Testis (tissue), 3 donors: Measurements from ENCODE around the gene LTBP1. TPM values are rescaled to one million over a fixed set of nuclear protein-coding genes. Genes with fewer than 3 reads are reported as not detected.
A peak's percentile ranks its signal among the peaks of the same experiment; 100 is the strongest.

Experiments
- DNase-seq: peaks from one replicate; pipeline ENCODE4 v3.0.0-alpha.2; 2019
- H3K27ac ChIP-seq, 2 donors: fragments of 200-600 bp; sonication (generic); one replicate each; pipeline ENCODE4 v1.5.1; 2019
- H3K27me3 ChIP-seq: fragments of 200-600 bp; sonication (generic); one replicate; pipeline ENCODE4 v1.5.1; 2019
- H3K36me3 ChIP-seq: fragments of 200-600 bp; sonication (generic); one replicate; pipeline ENCODE4 v1.5.1; 2017; ENCODE audit warnings: low read depth; ENCODE audit errors: missing control alignments
- H3K4me1 ChIP-seq: fragments of 200-600 bp; sonication (generic); one replicate; pipeline ENCODE4 v1.5.1; 2019
- H3K4me3 ChIP-seq, 2 donors: fragments of 200-600 bp; sonication (generic); one replicate each; pipeline ENCODE4 v1.5.1; 2017 to 2019
- H3K9me3 ChIP-seq: fragments of 200-600 bp; sonication (generic); one replicate; pipeline ENCODE4 v1.5.1; 2017
- CTCF ChIP-seq, 3 experiments: fragments of 450-650 bp in 2 of 3; fragments of 200-600 bp in 1 of 3; sonication (generic) in 1 of 3; IDR thresholded peaks; one replicate each; pipeline ENCODE4 v1.5.1; 2016 to 2019; ENCODE audit warnings: antibody characterized with exemption in 3 of 3, mild to moderate bottlenecking in 2 of 3, moderate library complexity in 1 of 3
- POLR2A ChIP-seq: fragments of 450-650 bp; IDR thresholded peaks from one replicate; pipeline ENCODE4 v1.6.1; 2017; ENCODE audit warnings: antibody characterized with exemption, mild to moderate bottlenecking, moderate library complexity
- WGBS, 2 donors: methylation state at CpG; one replicate each; pipeline ENCODE4 v1.1.5; 2018; 5-methylcytosine and 5-hydroxymethylcytosine counted together
- intact Hi-C: fragments of 100-400 bp; cut with DNase I; formaldehyde crosslinking; loops from one replicate; pipeline ENCODE4 v1.15.1; 2023; ENCODE audit warnings: low total_unique reads
- polyA plus RNA-seq: library from polyadenylated mRNA; stranded (reverse); fragments of 350-450 nt; fragmentation: Illumina TruSeq; extraction: RNeasy Lipid Tissue Mini Kit (QIAGEN cat#74804); gene quantifications from one replicate; pipeline ENCODE4 v1.2.3, GENCODE V29; 2014; ENCODE audit warnings: low read depth, low replicate concordance; ENCODE audit not compliant: insufficient read depth
- total RNA-seq, 2 donors: library from RNA; depleted of rRNA; stranded (reverse); fragments of >200 nt; gene quantifications; one replicate each; pipeline ENCODE4 v1.2.3, GENCODE V29; 2016

LTBP1 gene
- total and polyA plus RNA-seq, 3 donors from 2014 or later = 39.6 to 51.5 (median 44.0) TPM

DNA sequence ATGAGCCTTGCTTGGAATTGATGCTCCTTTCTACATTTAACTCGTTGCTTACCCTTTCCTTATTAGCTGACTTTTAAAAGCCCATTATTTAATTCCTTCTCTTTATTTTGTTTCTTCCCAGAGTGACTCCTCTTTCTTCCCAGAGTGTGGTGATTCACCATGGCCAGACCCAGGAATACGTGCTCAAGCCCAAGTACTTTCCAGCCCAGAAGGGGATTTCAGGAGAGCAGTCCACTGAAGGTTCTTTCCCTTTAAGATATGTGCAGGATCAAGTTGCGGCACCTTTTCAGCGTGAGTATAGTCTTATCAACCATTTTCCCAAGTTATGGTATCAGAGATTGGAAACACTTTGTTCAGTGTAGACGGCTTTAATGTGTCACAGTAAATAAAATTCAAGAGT, 163.7 kb downstream of the LTBP1 start:
- Histone ChIP-seq H3K36me3 (no peaks in the 10 kb centered on the region), H3K4me3 (no peak overlapping the region), H3K27me3 (no peaks in the 10 kb centered on the region), H3K27ac (no peak overlapping the region), H3K9me3 (no peaks in the 10 kb centered on the region), H3K4me1 (peaks cover 15% of the 10 kb centered on the region)
- WGBS, 2 donors = 71 to 82% methylated on average over 5 of the region's 5 CpGs
- intact Hi-C loops = no loop called here
- TF ChIP-seq CTCF (IDR thresholded peaks at IDR 0.05) (no peak), POLR2A (no peak)
- DNase-seq = no peak

DNA sequence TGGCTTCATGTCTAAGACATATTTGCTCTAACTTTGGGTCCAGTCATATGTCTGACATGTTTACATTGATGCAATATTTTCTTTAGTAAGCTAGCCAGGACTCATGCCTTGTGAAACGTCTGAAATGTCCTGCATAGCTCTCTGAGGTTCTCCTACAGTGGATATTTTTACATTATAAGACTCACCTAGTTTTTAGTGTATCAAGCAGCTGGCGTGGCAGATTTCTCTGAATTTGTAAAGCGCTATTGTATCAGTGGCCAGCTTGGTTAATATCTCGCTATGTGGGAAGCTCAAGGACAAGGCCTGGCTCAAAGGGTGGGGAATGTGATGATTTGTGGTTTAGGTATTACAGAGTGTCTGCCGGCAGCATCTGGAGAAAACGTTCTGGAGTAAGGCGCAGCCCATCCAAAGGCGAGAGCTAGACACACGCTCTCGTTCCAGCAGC, 164.3 kb downstream of the LTBP1 start:
- H3K9me3 ChIP-seq = no peaks in the 10 kb centered on the region
- no peaks in the 10 kb centered on the region for H3K36me3 ChIP-seq
- intact Hi-C loops = no loop called here
- TF ChIP-seq POLR2A = no peak
- TF ChIP-seq CTCF (IDR thresholded peaks at IDR 0.05) = no peak
- H3K27me3 ChIP-seq = no peaks in the 10 kb centered on the region
- H3K27ac ChIP-seq = peak overlapping the region in 1 of 2 donors; percentile 13
- H3K4me3 ChIP-seq = no peak overlapping the region
- H3K4me1 ChIP-seq = peaks cover 15% of the 10 kb centered on the region
- 42 to 58% methylated on average over 8 to 10 of the region's 10 CpGs for WGBS, 2 donors
- DNase-seq = no peak

DNA sequence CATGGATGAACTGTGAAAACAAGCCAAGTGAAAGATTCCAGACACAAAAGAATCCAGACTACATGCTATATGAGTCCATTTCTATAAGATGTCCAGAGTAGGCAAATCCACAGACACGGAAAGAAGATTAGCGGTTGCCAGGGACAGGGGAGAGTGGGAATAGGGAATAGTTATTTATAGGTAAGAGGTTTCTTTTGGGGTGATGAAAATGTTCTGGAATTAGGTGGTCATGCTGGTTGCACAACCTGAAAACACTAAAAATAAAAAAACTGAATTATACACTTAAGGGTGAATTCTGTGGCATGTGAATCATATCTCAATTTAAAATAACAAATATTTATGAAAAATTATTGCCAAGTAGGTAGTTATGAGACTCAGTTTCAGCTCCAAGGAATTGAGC, 168.4 kb downstream of the LTBP1 start:
- H3K27me3 ChIP-seq = no peaks in the 10 kb centered on the region
- DNase-seq = no peak
- no peak overlapping the region for H3K27ac ChIP-seq
- peaks cover 6% of the 10 kb centered on the region for H3K4me1 ChIP-seq
- WGBS, 2 donors = 96 to 97% methylated on average over 2 of the region's 2 CpGs
- no peaks in the 10 kb centered on the region for H3K9me3 ChIP-seq
- no peak for TF ChIP-seq CTCF (IDR thresholded peaks at IDR 0.05)
- TF ChIP-seq POLR2A = no peak
- H3K36me3 ChIP-seq = no peaks in the 10 kb centered on the region
- H3K4me3 ChIP-seq = no peak overlapping the region
- intact Hi-C loops = no loop called here

DNA sequence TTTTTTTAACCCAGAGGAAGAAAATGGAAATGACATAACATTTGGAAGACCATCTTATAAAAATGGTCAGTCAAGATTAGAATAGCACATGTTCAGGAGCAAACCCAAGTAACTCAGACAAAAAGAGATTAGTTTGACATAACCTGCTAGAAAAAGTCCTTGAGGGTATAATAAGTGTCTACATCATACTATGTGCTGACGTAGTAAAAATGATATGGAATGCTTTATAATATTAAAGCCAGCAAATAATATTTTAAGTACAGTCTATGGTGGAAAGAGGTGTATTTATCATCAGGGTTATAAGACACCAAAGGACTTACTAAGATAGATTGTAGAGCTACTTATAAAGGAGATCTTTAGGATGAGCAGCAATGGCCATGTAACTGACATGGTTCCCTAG, 169.0 kb downstream of the LTBP1 start:
- no peak for DNase-seq
- Histone ChIP-seq H3K4me1 (peaks cover 6% of the 10 kb centered on the region), H3K36me3 (no peaks in the 10 kb centered on the region), H3K27ac (no peak overlapping the region), H3K27me3 (no peaks in the 10 kb centered on the region), H3K4me3 (no peak overlapping the region), H3K9me3 (no peaks in the 10 kb centered on the region)
- 73 to 83% methylated on average over 1 of the region's 1 CpG for WGBS, 2 donors
- TF ChIP-seq POLR2A (no peak), CTCF (IDR thresholded peaks at IDR 0.05) (no peak)
- intact Hi-C loops = no loop called here

- Histone ChIP-seq H3K27me3 (no peaks in the 10 kb centered on the region), H3K4me3 (no peak overlapping the region), H3K9me3 (no peaks in the 10 kb centered on the region), H3K4me1 (no peaks in the 10 kb centered on the region), H3K27ac (no peak overlapping the region), H3K36me3 (no peaks in the 10 kb centered on the region)
- WGBS, 2 donors = 88 to 95% methylated on average over 4 of the region's 4 CpGs
- intact Hi-C loops = no loop called here
- TF ChIP-seq POLR2A (no peak), CTCF (IDR thresholded peaks at IDR 0.05) (no peak)
- DNase-seq = no peak
Measured at GRCh38 chr2:33116799-33117198, 170.0 kb downstream of the LTBP1 start.
